Choroid plexus epithelial cell (primary cell): ENCODE measurements around the gene TRNAU1AP.
A peak's percentile ranks its signal among the peaks of the same experiment; 100 is the strongest.

ENCODE experiments used
- DNase-seq: peaks from one replicate; pipeline ENCODE4 v3.0.0-alpha.2; 2010; ENCODE audit warnings: low read depth
- H3K4me3 ChIP-seq: 2 replicates; pipeline ENCODE4 v1.5.1; 2011; ENCODE audit warnings: low read depth, mild to moderate bottlenecking, control low read depth, low read length, moderate library complexity
- CTCF ChIP-seq: conservative IDR thresholded peaks from 2 replicates; pipeline ENCODE4 v1.5.1; 2011; ENCODE audit warnings: low read depth, mild to moderate bottlenecking, control low read depth, inconsistent platforms, low read length, moderate library complexity

The TRNAU1AP gene

GRCh38 chr1:28552758-28553663 is at the start of gene TRNAU1AP:
Gene TRNAU1AP, plus strand, starts transcription at chr1:28553085. Its CDS starts 26 bp downstream, at chr1:28553111.
- peak; percentile 98 for DNase-seq
- TF ChIP-seq CTCF, result no peak
- peak within 1 kb of the TSS; percentile 91 for H3K4me3 ChIP-seq

- no peak for TF ChIP-seq CTCF
- no peak overlapping the region for H3K4me3 ChIP-seq
- DNase-seq, result no peak
Measured at GRCh38 chr1:28503117-28503516, 49.8 kb upstream of the TRNAU1AP start.

- peak; percentile 99 for DNase-seq
- TF ChIP-seq CTCF, result no peak
- H3K4me3 ChIP-seq, result peak within 1 kb of the TSS; percentile 93
Measured at GRCh38 chr1:28505406-28506187, 47.3 kb upstream of the TRNAU1AP start, which contains the start of gene RCC1. Gene RCC1, plus strand, starts transcription at chr1:28506043. Its CDS starts 23,824 bp downstream, at chr1:28529867.

- no peak for TF ChIP-seq CTCF
- H3K4me3 ChIP-seq, result peak overlapping the region; percentile 93
- no peak for DNase-seq
Measured at GRCh38 chr1:28506907-28507246, 46.0 kb upstream of the TRNAU1AP start.

- no peak for TF ChIP-seq CTCF
- peak; percentile 26 for DNase-seq
- peak overlapping the region; percentile 93 for H3K4me3 ChIP-seq
Measured at GRCh38 chr1:28507247-28507645, 45.6 kb upstream of the TRNAU1AP start.

- peak; percentile 16 for DNase-seq
- H3K4me3 ChIP-seq, result peak overlapping the region; percentile 93
- TF ChIP-seq CTCF, result no peak
Measured at GRCh38 chr1:28507646-28508434, 45.0 kb upstream of the TRNAU1AP start.
